NCI-H2107 treated with DMSO at 0.1 percent for 48 hours (cell line): Measurements from ENCODE around the gene GUCA2A.

Source experiments
- DNase-seq: peaks from one replicate; lab custom pipeline; 2025; ENCODE audit not compliant: unreplicated experiment; lab: John Stamatoyannopoulos, UW

Gene GUCA2A

GRCh38 chr1:42133809-42134526 lies 30.6 kb downstream of the GUCA2A start:
- DNase-seq, result no peak

GRCh38 chr1:42133390-42133789 lies 31.2 kb downstream of the GUCA2A start:
- no peak for DNase-seq

GRCh38 chr1:42130061-42130660 lies 34.4 kb downstream of the GUCA2A start:
- no peak for DNase-seq

- no peak for DNase-seq
Observed at GRCh38 chr1:42128964-42129363, 35.6 kb downstream of the GUCA2A start.

- DNase-seq, result no peak
Observed at GRCh38 chr1:42128499-42128898, 36.0 kb downstream of the GUCA2A start.

GRCh38 chr1:42127767-42128166 lies 36.8 kb downstream of the GUCA2A start:
- no peak for DNase-seq

GRCh38 chr1:42125552-42125951 lies 39.0 kb downstream of the GUCA2A start:
- no peak for DNase-seq

- no peak for DNase-seq
Observed at GRCh38 chr1:42122408-42122807, 42.1 kb downstream of the GUCA2A start.

- no peak for DNase-seq
Observed at GRCh38 chr1:42118125-42118524, 46.4 kb downstream of the GUCA2A start.

- DNase-seq, result no peak
Observed at GRCh38 chr1:42117214-42117613, 47.3 kb downstream of the GUCA2A start.

GRCh38 chr1:42114229-42114628 lies 50.3 kb downstream of the GUCA2A start:
- no peak for DNase-seq
